Non-pigmented ciliary epithelial cell (primary cell): ENCODE measurements around the gene PTPRE.

Experiments
- DNase-seq: peaks from one replicate; pipeline ENCODE4 v3.0.0-alpha.2; 2010; ENCODE audit warnings: low read depth

Gene PTPRE

GRCh38 chr10:128095753-128096469 is 189.0 kb downstream of the PTPRE start:
- no peak for DNase-seq

- no peak for DNase-seq
Measured at GRCh38 chr10:128096486-128097199, 189.7 kb downstream of the PTPRE start.

GRCh38 chr10:128097783-128098182 is 190.9 kb downstream of the PTPRE start:
- DNase-seq = no peak

- no peak for DNase-seq
Measured at GRCh38 chr10:128098631-128099030, 191.7 kb downstream of the PTPRE start.

- no peak for DNase-seq
Measured at GRCh38 chr10:128099901-128100300, 193.0 kb downstream of the PTPRE start.

- DNase-seq = no peak
Measured at GRCh38 chr10:128101901-128102300, 195.0 kb downstream of the PTPRE start.

GRCh38 chr10:128102480-128103228 is 195.8 kb downstream of the PTPRE start:
- no peak for DNase-seq

- no peak for DNase-seq
Measured at GRCh38 chr10:128103229-128103714, 196.4 kb downstream of the PTPRE start.

- no peak for DNase-seq
Measured at GRCh38 chr10:128105383-128105782, 198.5 kb downstream of the PTPRE start.

- DNase-seq = no peak
Measured at GRCh38 chr10:128109707-128110106, 202.8 kb downstream of the PTPRE start.

- no peak for DNase-seq
Measured at GRCh38 chr10:128110339-128110738, 203.4 kb downstream of the PTPRE start.

GRCh38 chr10:128111696-128112095 is 204.8 kb downstream of the PTPRE start:
- DNase-seq = no peak

GRCh38 chr10:128113026-128113425 is 206.1 kb downstream of the PTPRE start:
- no peak for DNase-seq

GRCh38 chr10:128114901-128115300 is 208.0 kb downstream of the PTPRE start:
- no peak for DNase-seq

GRCh38 chr10:128115356-128115755 is 208.5 kb downstream of the PTPRE start:
- DNase-seq = no peak

GRCh38 chr10:128116187-128116586 is 209.3 kb downstream of the PTPRE start:
- no peak for DNase-seq

GRCh38 chr10:128116851-128117615 is 210.1 kb downstream of the PTPRE start:
- DNase-seq = no peak

- no peak for DNase-seq
Measured at GRCh38 chr10:128121750-128122412, 215.0 kb downstream of the PTPRE start.

GRCh38 chr10:128122931-128123330 is 216.0 kb downstream of the PTPRE start:
- DNase-seq = no peak

GRCh38 chr10:128123846-128124245 is 216.9 kb downstream of the PTPRE start:
- DNase-seq = no peak

GRCh38 chr10:128124813-128125403 is 218.0 kb downstream of the PTPRE start:
- DNase-seq = no peak
